GM19324 (cell line): Measurements from ENCODE around the gene IQCN.

Experiments
- ATAC-seq: cut with Tn5 transposase; IDR thresholded peaks from one replicate; pipeline ENCODE4 v1.9.1; 2021; ENCODE audit warnings: mild to moderate bottlenecking, moderate library complexity; ENCODE audit not compliant: unreplicated experiment, low FRiP score

Gene IQCN

DNA sequence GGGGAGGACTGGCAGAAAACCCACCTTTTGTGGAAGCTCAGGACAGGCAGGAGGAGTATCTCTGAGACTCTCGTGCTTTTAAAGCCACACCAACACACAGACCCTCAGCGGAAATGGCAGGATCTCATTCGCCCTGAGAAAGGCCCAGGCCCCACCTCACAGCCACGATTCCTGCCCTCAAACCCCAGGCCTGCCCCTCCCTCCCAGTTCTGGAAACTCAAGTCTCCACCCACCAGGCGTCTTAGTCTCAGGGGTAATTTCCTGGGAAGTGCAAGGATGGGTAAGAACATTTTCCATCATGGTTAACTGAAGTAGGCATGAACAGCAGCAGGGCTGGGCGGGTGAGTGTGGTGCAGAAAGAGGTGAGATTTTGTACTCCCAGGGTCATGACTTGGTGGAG, 40.1 kb downstream of the IQCN start:
- ATAC-seq: no peak

- no peak for ATAC-seq
Observed at GRCh38 chr19:18233224-18233825, 40.9 kb downstream of the IQCN start.

DNA sequence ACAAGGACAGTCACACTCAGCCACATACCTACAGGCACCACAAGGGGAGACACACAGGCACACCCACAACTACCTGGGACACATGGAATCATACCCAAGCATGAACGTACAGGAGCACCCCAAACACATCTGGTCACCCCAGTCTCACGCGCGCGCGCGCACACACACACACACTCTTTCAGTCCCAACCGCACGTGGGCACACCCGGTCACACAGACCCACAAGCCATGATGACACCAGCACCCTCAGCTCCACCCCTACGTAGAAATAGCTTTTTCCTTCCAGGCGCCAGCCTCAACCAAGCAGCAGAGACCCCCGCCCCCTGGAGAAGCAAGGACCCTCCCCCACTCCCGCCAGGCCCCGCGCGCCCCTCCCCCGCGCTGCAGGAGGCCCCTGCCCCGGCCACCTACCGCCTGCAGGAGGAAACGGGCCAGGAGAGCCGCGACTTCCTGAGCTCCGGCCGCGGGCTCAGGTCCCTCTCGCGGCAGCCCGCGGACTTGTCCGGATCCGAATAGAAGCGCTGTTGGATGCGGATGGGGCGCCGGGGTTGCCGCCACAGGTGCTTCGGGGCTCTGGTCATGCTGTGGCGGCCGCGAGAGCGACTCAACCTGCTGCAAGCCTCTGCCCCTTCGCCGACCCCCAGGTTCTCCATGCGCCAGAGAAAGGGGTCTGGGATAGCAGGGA, 41.6 kb downstream of the IQCN start:
- no peak for ATAC-seq

- no peak for ATAC-seq
Observed at GRCh38 chr19:18231775-18232174, 42.5 kb downstream of the IQCN start.

- ATAC-seq: no peak
Observed at GRCh38 chr19:18230941-18231734, 43.1 kb downstream of the IQCN start.

- no peak for ATAC-seq
Observed at GRCh38 chr19:18229915-18230314, 44.3 kb downstream of the IQCN start.

GRCh38 chr19:18229474-18229873, 44.8 kb downstream of the IQCN start:
- no peak for ATAC-seq

DNA sequence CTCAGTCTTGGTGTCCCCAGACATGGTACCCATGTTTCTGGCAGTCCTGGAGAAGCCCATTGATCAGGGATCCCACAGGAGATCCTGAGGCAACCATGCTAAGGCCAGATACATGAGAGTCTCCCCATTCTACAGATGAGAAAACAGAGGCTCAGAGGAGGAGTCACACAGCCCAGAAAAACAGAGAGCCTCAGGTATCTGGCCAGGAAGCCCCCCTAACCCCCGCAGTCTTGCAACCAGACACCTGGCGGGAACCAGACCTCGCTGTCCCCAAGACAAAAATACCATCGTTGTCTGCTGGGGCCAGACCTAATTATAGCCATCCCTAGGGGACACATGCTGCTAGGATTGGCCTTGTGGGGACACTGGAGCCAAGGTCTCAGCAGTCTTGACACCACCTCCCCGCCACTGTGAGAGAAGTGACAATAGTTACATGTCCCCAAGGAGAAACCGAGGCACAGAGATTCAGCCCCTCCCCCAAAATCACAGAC, 46.4 kb downstream of the IQCN start:
- ATAC-seq: no peak

GRCh38 chr19:18226956-18227780, 47.1 kb downstream of the IQCN start:
- no peak for ATAC-seq

- ATAC-seq: no peak
Observed at GRCh38 chr19:18225702-18226468, 48.4 kb downstream of the IQCN start, which contains the start of gene PDE4C. Gene PDE4C, minus strand, starts transcription at chr19:18226438. Its CDS starts 23 bp downstream, at chr19:18226415.

DNA sequence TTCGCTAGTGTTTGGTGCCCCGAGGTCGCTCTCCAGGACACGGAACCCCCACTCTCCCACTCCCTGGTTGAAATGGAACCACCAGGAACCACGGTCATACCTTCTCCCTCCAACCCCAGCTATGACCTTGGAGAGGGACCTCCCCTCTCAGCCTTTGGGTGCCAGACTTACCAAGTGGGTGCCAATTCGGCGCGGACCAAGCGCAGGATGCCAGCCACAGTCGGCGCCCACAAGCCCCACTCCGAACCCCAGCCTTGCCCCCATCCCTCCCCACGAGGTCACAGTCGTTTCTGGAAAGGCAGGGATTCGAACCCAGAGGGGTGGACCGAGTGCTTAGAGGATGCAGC, 48.9 kb downstream of the IQCN start:
- ATAC-seq: no peak

GRCh38 chr19:18224525-18225354, 49.5 kb downstream of the IQCN start:
- ATAC-seq: peak; percentile 92

DNA sequence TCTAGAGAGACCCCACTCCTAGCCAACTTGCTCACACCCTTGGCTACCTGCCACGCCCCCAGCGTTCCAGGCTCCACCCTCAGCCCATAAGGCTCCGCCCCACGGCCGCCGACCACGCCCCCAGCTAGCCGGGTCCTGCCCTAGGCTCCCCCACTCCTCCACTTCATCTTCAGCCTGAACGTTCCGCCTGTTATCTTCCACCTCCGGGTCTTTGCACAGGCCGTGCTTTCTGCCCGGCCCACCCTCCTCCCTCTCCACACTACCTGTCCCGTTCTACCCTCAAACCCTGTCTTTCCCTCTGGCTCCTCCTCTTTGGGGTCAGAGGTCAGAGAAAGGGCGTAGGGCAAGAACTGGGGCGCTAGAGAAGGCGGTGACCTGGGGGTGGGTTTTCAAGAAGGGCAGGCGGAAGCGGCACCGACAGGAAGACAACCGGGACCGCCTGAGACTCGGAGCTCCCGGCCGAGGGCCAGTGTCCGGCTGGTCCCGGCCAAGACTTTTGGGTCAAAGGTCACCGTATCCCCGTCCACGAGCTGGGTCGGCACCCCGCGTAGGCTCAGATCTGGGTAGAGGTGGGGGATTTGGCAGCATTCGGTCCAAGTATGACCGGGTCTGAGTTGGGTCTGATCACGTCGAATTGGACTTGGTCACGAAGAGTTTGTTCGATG, 50.3 kb downstream of the IQCN start:
- no peak for ATAC-seq

GRCh38 chr19:18221815-18222725, 52.2 kb downstream of the IQCN start:
- no peak for ATAC-seq

DNA sequence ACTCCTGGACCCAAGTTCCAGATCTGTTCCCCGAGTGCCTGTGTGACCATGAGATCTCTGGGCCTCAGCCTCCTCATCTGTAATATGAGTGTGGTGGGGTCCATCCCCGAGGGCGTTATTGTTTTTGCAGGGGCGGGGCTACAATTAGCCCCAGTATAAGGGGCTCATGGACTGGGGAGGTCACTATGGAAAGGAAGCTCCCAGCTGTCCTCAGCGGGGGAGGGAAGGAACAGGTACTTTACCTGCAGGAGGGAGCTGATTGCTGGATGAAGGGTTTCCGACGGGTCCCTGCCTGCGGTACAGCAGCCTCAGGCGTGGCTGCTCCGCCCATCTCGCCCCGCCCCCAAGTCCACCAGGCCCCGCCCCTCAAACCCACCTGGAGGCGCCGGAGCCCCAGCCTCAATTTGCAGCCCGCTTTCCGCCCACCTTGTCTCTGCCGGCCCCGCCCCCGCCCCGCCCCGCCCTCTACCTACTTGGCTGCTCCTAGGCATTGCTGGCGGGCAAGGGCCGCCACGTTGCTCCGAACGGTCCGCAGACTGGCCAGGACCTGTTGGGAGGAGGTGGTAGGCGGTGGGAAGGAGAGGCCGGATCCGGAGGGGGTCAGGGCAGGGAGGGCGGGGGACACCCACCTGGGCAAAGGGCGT, 53.5 kb downstream of the IQCN start:
- ATAC-seq: no peak

DNA sequence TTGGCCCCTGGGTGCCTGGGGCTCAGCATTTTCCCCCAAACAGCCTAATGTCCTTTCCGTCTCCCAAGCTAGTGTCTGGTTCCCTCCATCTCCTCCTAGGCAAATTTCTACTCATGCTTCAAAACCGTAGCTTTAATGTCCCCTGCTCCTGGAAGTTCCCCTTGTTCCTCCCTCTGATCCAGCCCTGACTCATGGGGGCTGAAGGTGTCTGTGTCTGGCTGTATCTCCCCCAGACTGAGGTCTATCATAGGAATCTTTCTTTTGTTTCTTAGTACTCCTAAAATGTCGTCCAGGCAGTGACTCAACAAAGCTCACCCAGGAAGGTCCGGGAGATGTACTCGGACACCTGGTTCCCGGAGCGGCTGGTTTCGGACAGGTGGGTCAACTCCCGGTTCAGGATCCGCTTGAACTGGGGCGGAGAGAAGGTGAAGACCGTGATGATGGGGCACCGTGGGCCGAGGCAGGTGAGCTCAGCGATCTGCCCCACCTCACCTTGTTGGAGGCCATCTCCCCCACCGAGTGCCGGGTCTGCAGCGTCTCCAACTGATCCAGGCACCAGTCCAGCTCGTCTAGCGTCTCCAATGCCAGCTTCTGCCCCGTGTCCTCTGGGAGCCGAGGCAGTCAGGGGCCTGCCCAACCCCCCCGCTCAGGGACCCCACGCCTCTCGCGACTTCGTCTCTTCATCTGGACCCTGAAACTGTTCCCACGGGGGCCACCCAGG, 54.2 kb downstream of the IQCN start:
- ATAC-seq: no peak
